Neural cell (in vitro differentiated cells): ENCODE results near the gene PCDH9.

Source experiments
- CTCF ChIP-seq: fragments of 450-650 bp; IDR thresholded peaks from 2 replicates; pipeline ENCODE4 v1.5.1; 2014; ENCODE audit warnings: antibody characterized with exemption, mild to moderate bottlenecking, moderate library complexity; ENCODE audit not compliant: poor library complexity, severe bottlenecking
- EP300 ChIP-seq: fragments of 450-650 bp; conservative IDR thresholded peaks from 2 replicates; pipeline ENCODE4 v1.6.1; 2014; ENCODE audit warnings: antibody characterized with exemption, mild to moderate bottlenecking, moderate library complexity; ENCODE audit not compliant: poor library complexity, severe bottlenecking
- EZH2 ChIP-seq: fragments of 200-600, 300-800 bp; shearing (Covaris generic), sonication (generic); IDR thresholded peaks from 2 replicates; pipeline ENCODE4 v1.6.1; 2014; ENCODE audit warnings: antibody characterized with exemption, low read length, borderline replicate concordance, mild to moderate bottlenecking; ENCODE audit not compliant: insufficient read depth, poor library complexity, severe bottlenecking

- TF ChIP-seq CTCF (no peak), EP300 (no peak), EZH2 (no peak)
Observed at GRCh38 chr13:66547685-66548084, 682.5 kb downstream of the PCDH9 start.
